Hematopoietic multipotent progenitor cell treated with erythropoietin and hydrocortisone succinate and interleukin-3 and kit ligand, for 6 days (in vitro differentiated cells): ENCODE results near the gene MEIS2.
A peak's percentile ranks its signal among the peaks of the same experiment; 100 is the strongest.

Source experiments
- DNase-seq: peaks from one replicate; pipeline ENCODE4 v3.0.0-alpha.2; 2015

Gene MEIS2

GRCh38 chr15:36886191-36886590 lies 214.2 kb downstream of the MEIS2 start:
- no peak for DNase-seq

- DNase-seq, result no peak
Measured at GRCh38 chr15:36885771-36886170, 214.6 kb downstream of the MEIS2 start.

GRCh38 chr15:36884936-36885635 lies 215.3 kb downstream of the MEIS2 start:
- DNase-seq, result no peak

DNA sequence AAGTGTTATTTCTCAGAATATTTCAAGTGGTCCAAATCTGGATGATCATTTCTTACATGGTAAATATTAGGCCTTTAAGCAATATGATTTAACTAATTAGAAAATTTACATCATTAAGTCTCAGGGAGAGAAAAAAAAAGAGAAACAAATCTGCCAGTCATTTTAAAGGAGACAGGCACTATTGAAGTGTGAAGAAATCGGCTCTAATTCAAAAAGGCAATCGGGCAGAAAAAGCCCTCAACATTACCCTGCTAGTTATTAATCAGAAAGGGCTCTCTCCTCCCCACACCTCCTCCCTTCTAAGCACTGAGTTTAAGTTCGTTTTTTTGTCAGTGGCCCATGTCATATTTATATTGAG lies 215.9 kb downstream of the MEIS2 start:
- DNase-seq, result no peak

DNA sequence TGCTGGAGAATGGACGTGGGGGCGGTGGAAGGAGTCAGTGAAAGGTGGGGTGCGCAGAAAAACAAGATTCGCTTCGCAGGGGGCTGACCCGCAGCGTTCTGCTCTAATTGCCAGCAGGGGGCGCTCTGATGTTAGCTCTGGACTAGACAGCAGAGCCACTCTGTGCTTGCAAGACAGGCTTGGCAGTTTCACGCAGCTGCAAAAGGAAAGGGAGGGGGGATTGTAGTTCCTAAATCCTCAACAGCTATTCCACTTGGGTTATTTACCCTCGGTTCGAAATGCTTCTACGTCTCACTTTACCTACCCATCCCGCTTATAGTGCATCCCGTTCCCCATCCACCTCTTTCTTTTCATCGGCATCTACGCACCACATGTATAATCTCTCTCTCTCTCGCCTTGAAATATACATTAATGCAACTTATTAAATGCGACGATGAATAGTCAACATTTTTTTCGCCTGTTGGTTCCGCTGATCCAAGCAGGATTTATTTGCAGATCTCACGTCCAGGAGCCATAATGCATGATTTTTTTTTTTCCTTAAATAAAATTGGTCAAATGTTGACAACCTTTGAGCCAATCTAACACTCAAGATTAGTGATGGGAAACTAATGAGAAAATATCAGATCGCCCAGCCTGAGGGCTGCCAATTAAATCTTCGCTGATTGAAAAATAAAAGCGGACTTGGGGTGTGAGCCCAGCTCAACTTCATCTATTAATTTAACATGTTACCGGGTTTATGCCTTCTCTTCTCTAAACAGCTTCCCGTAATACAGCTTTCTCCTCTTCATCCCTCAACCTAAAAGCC lies 216.4 kb downstream of the MEIS2 start:
- DNase-seq, result peak; percentile 93

DNA sequence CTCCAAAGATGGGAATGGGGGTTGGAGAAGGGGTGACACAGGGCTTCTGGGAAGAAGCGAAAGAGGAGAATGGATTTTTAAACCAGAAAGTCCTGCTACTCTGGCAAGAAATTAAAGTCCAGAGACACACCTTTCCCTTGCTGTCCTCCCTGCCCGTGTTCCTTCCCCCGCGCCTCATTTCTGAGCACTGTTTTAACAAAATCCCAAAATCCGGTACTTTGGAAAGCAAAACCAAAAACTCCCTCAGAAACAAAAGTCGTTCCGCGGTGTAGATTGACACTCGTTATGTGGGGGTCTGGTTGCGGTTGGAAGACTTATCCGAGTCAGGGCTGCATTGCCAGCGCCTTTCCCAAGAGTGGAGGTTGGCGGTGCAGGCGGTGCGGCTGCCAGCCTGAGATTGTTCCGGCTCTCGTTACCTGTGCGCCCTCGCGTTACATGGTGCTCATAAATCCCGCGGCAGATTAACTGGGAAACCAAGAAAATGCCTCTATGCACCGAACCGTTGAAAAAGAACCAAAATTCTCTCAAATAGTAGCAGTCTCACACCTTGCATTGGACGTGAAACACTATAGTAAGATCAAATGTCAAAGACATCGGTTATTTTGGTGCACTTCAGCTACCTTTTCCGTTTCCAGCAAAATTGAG lies 217.7 kb downstream of the MEIS2 start:
- no peak for DNase-seq

- no peak for DNase-seq
Measured at GRCh38 chr15:36882056-36882455, 218.3 kb downstream of the MEIS2 start.

DNA sequence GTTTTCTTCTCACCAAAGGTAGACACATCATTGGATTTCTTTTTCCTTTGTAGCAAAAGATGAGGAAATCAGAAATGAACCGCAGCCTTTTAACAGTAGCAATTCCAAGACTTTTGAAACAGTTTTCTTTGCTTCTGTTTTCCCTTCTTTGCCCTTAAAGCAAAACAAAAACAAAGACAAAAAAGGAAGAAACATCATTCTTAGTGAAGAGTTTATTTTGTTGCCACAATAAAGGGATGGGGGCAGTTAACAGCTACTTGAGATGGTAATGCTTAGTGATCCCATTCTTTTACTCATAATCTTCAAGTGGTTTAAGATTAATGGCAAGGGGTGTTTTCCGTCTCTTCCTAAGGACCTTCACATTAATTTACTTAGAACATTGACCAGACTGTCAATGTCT lies 218.8 kb downstream of the MEIS2 start:
- DNase-seq, result no peak

DNA sequence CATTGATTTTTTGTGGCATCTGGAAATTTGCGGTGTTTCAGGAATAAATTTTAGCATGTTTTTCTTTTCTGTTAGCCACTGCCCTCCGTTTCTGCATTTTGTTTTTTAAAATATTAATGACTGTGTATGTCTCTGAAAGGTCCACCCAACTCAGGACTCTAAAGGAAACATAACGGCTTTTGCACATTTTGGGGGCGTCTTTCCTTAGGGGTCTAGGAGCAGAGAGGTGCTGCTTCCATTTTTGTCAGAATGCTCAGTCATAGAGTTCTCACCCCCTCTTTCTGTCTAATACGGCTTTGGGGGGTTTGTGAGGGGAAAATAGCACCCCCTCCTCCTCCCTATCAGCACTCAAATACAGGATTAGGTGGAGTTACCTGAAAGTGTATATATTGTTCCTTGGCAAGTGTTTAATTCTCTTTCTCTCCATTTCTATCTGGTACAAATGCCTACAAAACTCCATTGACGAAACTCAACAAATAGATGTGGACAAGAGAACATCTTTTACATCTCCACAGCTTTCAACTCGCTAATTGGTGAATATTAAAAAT lies 219.4 kb downstream of the MEIS2 start:
- DNase-seq, result no peak

- no peak for DNase-seq
Measured at GRCh38 chr15:36880224-36880912, 220.0 kb downstream of the MEIS2 start.

DNA sequence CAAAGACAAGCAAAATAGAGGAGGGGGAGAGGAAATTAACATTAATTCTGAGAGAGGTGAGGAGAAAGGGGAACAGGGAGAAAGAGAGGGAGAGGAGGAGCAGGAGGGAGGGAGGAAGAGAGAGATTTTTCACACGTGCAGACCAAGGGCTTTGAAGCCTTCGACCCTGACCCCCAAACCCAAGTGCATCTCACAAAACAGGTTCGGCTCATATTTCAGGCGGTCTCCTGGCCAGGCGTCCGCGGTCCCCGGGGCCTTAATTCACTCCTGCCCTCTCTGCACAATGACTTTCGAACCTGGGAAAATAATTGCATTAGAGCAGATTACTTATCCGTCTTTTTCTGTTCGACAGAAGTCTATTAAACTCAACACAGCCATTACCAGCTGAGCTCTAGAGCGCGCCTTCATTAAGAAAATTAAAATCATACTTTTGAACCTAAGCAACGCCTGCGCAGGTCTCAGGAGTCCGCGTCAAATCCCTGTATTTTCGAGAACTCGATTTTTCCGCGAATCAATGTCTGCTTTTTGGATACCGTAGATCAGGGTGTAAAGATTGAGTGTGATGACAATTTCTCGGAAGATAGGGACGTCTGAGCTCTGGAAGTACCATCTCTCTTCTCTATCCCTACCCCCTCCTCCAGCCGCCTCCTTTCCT lies 220.7 kb downstream of the MEIS2 start:
- no peak for DNase-seq

- DNase-seq, result no peak
Measured at GRCh38 chr15:36878684-36879262, 221.6 kb downstream of the MEIS2 start.

- no peak for DNase-seq
Measured at GRCh38 chr15:36877796-36878683, 222.3 kb downstream of the MEIS2 start.

- DNase-seq, result no peak
Measured at GRCh38 chr15:36877294-36877693, 223.1 kb downstream of the MEIS2 start.

GRCh38 chr15:36875740-36876334 lies 224.5 kb downstream of the MEIS2 start:
- DNase-seq, result no peak

- DNase-seq, result no peak
Measured at GRCh38 chr15:36874930-36875329, 225.4 kb downstream of the MEIS2 start.

- no peak for DNase-seq
Measured at GRCh38 chr15:36867436-36867835, 232.9 kb downstream of the MEIS2 start.

- no peak for DNase-seq
Measured at GRCh38 chr15:36866896-36867295, 233.5 kb downstream of the MEIS2 start.

DNA sequence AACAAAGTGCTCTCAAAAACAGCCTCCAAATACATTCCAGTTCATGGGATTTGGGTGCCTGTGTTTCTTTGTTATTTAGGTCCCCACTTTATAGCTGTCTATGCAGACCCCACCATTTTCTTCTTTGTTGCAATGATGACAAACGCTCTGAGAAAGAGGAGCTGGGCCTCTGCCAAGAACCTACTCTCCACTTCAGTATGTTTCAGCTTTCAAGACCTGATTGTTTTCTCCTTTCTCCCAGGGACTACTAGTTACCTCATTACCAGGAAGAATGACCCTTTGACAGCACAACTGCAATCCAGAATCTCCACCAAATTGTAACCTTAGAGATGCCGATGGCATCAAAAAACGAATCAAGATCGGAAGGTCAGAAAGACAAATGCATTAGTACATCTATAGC lies 236.8 kb downstream of the MEIS2 start:
- no peak for DNase-seq

- no peak for DNase-seq
Measured at GRCh38 chr15:36860792-36861191, 239.6 kb downstream of the MEIS2 start.

DNA sequence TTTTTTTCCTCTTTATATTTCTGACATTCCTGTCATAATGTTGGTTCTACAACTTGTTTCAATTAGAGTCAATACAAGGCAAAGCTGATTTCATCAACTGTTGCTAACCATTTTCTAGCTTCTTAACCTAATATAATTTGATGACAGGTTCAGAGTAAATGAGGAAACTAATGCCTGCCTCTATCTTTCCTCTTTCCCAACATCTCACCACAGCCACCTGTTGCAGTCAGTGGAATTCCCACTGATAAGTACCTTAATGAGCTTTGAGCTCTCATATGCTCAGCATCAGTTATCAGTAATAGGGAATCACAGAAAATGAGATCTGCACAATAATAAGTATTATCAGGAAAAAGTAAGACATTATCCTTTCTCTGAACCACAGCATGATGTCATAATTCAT lies 241.9 kb downstream of the MEIS2 start:
- no peak for DNase-seq
